GM19238 (cell line): Measurements from ENCODE around the gene ZNF750.

Experiments
- DNase-seq: peaks from one replicate; pipeline ENCODE4 v3.0.0; 2011; ENCODE audit warnings: low spot score; ENCODE audit not compliant: insufficient read length

The ZNF750 gene

GRCh38 chr17:82872591-82873520 is 33.0 kb upstream of the ZNF750 start:
- no peak for DNase-seq

GRCh38 chr17:82871776-82872561 is 32.1 kb upstream of the ZNF750 start:
- DNase-seq, result no peak

GRCh38 chr17:82871056-82871775 is 31.4 kb upstream of the ZNF750 start:
- DNase-seq, result peak; percentile 84

GRCh38 chr17:82870541-82870940 is 30.7 kb upstream of the ZNF750 start:
- no peak for DNase-seq

GRCh38 chr17:82870091-82870491 is 30.3 kb upstream of the ZNF750 start:
- DNase-seq, result no peak

- DNase-seq, result no peak
These were observed 29.7 kb upstream of the ZNF750 start for GRCh38 chr17:82869536-82869935.

GRCh38 chr17:82868715-82869131 is 28.9 kb upstream of the ZNF750 start:
- no peak for DNase-seq

- no peak for DNase-seq
These were observed 28.0 kb upstream of the ZNF750 start for GRCh38 chr17:82867763-82868325.

GRCh38 chr17:82866590-82867191 is 26.9 kb upstream of the ZNF750 start:
- DNase-seq, result no peak

- DNase-seq, result no peak
These were observed 26.1 kb upstream of the ZNF750 start for GRCh38 chr17:82865774-82866395.

- no peak for DNase-seq
These were observed 25.5 kb upstream of the ZNF750 start for GRCh38 chr17:82865274-82865673.

GRCh38 chr17:82864713-82865248 is 25.0 kb upstream of the ZNF750 start:
- no peak for DNase-seq

GRCh38 chr17:82863941-82864712 is 24.3 kb upstream of the ZNF750 start:
- DNase-seq, result peak; percentile 85

GRCh38 chr17:82863383-82863940 is 23.6 kb upstream of the ZNF750 start:
- no peak for DNase-seq

GRCh38 chr17:82862737-82863382 is 23.0 kb upstream of the ZNF750 start:
- no peak for DNase-seq

GRCh38 chr17:82862191-82862590 is 22.4 kb upstream of the ZNF750 start:
- DNase-seq, result no peak

GRCh38 chr17:82861393-82861775 is 21.6 kb upstream of the ZNF750 start:
- no peak for DNase-seq

GRCh38 chr17:82860606-82861392 is 21.0 kb upstream of the ZNF750 start:
- no peak for DNase-seq
